CD4-positive, alpha-beta T cell treated with Interleukin-6 for 4 hours (primary cell): ENCODE measurements around the gene C17orf107.
A peak's percentile ranks its signal among the peaks of the same experiment; 100 is the strongest.

ENCODE experiments used
- DNase-seq: peaks from one replicate; pipeline ENCODE4 v3.0.0-alpha.2; 2020; ENCODE audit warnings: mixed read lengths

Gene C17orf107

DNA sequence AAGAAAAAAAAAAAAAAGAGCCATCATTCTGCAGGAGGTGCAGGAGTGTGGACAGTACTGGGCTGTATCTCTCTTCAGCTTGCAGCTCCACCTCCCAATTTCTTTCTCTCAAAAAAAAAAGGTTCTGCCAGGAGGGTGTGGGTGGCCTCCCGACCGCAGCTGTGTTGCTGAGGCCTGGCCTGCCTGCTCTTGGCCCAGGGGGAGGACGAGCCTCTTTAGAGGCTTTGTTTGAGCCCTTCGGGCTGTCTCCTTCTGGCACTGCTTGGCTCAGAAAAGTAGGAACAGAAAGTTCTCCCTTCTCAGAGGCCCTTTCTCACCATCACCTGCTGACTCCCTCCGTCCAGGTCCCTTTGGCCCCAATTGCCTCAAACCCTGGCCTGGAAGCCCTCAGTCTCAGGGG, 22.2 kb upstream of the C17orf107 start:
- no peak for DNase-seq

- no peak for DNase-seq
These were observed 19.7 kb upstream of the C17orf107 start for GRCh38 chr17:4879601-4880000.

GRCh38 chr17:4880857-4881256, 18.5 kb upstream of the C17orf107 start:
- DNase-seq, result no peak

- peak; percentile 81 for DNase-seq
These were observed 17.4 kb upstream of the C17orf107 start for GRCh38 chr17:4881761-4882555.

GRCh38 chr17:4884489-4884888, 14.8 kb upstream of the C17orf107 start:
- no peak for DNase-seq

DNA sequence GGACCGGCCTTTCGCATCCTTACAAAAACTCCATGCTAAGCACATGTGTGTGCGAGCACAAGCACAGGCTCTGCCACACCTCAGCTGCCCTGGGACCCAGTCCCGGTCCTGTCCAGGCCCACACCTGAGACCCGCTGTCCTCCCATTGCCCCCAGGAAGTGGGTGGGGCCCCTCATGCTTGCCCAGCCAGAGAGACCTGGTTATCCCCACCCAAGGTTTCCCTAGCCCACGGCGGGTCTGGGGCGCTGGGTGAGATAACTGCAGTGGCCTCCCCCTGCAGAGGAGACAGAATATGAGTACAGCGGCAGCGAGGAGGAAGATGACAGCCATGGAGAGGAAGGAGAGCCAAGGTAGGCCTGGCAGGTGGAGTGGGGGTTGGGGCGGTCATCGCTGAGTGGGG, 12.5 kb upstream of the C17orf107 start:
- no peak for DNase-seq

- DNase-seq, result no peak
These were observed 11.8 kb upstream of the C17orf107 start for GRCh38 chr17:4887581-4887980.

GRCh38 chr17:4891411-4892410, 7.6 kb upstream of the C17orf107 start:
- DNase-seq, result no peak

DNA sequence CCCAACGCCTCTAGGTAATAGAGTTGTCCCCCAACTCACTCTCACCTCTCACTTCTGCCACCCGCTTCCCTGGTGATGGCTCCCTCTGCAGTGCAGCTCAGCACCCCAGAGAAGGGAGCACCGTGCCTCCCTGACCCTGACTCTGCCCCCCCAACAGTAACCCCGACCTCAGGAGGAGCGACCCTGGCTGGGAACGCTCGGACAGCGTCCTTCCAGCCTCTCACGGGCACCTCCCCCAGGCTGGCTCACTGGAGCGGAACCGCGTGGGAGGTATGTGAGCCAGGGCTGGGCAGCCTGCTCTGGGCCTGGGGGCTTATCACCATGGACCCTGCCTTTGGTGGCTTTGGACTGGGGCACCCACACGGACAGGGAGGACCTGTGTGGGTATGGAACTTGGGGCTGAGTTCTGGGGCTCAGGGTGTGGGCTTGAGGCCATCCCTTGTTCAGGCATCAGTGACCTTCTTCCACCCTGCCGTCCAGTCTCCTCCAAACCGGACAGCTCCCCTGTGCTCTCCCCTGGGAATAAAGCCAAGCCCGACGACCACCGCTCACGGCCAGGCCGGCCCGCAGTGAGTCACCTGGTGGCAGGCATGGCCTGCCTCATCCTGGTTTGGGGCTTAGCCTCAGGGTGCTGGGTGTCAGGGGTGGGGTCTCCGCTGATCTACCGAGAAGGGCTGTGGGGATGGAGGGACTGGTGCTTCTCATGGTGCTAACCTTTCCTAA, 6.7 kb upstream of the C17orf107 start:
- DNase-seq, result no peak

GRCh38 chr17:4893272-4893671, 6.1 kb upstream of the C17orf107 start:
- DNase-seq, result no peak

GRCh38 chr17:4893721-4894560, 5.4 kb upstream of the C17orf107 start:
- no peak for DNase-seq

DNA sequence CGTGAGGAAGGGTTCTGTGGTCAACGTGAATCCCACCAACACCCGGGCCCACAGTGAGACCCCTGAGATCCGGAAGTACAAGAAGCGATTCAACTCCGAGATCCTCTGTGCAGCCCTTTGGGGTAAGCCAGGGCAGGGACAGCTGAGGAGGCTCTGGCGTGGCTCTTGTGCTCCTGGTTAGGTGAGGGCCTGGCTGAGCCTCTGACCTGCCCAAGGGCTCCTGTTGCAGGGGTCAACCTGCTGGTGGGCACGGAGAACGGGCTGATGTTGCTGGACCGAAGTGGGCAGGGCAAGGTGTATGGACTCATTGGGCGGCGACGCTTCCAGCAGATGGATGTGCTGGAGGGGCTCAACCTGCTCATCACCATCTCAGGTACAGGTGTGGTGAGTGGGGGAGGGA, 4.2 kb upstream of the C17orf107 start:
- DNase-seq, result no peak

- no peak for DNase-seq
These were observed 3.5 kb upstream of the C17orf107 start for GRCh38 chr17:4895657-4896331.

GRCh38 chr17:4896332-4897197, 2.8 kb upstream of the C17orf107 start:
- no peak for DNase-seq

- DNase-seq, result no peak
These were observed 2.1 kb upstream of the C17orf107 start for GRCh38 chr17:4897198-4897687.

GRCh38 chr17:4897785-4898184, 1.6 kb upstream of the C17orf107 start:
- DNase-seq, result no peak

DNA sequence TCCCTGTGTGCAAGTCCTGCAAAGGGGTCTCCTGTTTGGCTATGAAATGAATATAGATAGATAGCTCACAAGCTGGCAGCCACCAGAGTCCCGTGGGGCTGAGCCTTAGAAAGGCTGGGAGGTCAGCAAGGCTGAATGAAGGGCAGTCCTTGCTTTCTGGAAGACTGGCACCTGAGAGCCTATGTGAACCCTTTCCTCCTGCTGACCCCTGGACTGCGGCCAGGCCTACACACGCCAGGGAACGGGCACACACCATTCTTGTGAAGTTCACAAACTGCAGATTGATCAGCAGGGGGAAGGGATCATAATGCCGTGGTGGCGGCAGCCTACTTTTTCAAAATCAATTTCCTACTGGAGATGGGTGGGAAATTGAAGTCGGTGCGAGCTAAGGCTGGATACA, 985 bp upstream of the C17orf107 start:
- DNase-seq, result no peak

- no peak for DNase-seq
These were observed 409 bp upstream of the C17orf107 start for GRCh38 chr17:4898927-4899326.

GRCh38 chr17:4900231-4901107, 1.1 kb downstream of the C17orf107 start:
- DNase-seq, result peak; percentile 63
